Left renal cortex interstitium (tissue), 4 donors: ENCODE measurements around the gene COQ10B. TPM values are rescaled to one million over a fixed set of nuclear protein-coding genes. Genes with fewer than 3 reads are reported as not detected.
"Not testable (repeated sequence)": the region's sequence is repeated elsewhere in the genome, so short reads cannot be mapped to it uniquely, and the experiment has no call there.

Experiments used
- DNase-seq, 4 donors: peaks; one replicate each; pipeline ENCODE4 v3.0.0-alpha.2; 2013; ENCODE audit warnings: low read depth in 4 of 4, low spot score in 2 of 4, missing footprints in 1 of 4
- polyA plus RNA-seq, 4 donors: library from polyadenylated mRNA; unstranded; fragments of 120-200 nt; gene quantifications; one replicate each; pipeline ENCODE4 v1.2.1, GENCODE V29; 2013; ENCODE audit not compliant: insufficient read length in 4 of 4

COQ10B gene
- polyA plus RNA-seq, 4 donors = 12.8 to 20.3 (median 16.3) TPM

GRCh38 chr2:197450465-197450864 lies 2.9 kb upstream of the COQ10B start:
- no peak for DNase-seq

DNA sequence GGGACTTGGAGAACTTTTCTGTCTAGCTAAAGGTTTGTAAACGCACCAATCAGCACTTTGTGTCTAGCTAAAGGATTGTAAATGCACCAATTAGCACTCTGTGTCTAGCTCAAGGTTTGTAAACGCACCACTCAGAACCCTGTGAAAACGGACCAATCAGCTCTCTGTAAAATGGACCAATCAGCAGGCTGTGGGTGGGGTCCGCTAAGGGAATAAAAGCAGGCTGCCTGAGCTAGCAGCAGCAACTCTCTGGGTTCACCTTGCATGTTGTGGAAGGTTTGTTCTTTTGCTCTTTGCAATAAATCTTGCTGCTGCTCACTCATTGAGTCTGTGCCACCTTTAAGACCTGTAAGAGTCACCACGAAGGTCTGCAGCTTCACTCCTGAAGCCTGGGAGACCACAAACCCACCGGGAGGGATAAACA lies 2.4 kb upstream of the COQ10B start:
- not testable (repeated sequence) for DNase-seq

DNA sequence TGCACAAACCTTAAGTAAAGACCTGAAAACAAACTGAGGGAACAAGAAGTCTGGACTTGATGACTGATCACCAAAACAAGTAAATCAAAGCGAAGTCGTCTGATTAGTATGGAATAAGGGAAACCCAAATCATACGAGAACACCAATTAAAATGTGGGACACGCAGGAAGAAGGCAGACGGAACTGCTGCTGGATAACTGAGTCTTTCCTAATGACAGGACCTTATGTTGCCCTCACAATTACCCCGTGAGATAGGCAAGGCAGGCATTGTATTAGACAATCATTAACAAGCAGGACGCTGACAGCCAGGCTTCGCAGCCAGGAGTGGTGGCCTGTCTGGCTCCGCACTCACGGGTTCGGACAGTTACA lies 614 bp upstream of the COQ10B start:
- DNase-seq = no peak

DNA sequence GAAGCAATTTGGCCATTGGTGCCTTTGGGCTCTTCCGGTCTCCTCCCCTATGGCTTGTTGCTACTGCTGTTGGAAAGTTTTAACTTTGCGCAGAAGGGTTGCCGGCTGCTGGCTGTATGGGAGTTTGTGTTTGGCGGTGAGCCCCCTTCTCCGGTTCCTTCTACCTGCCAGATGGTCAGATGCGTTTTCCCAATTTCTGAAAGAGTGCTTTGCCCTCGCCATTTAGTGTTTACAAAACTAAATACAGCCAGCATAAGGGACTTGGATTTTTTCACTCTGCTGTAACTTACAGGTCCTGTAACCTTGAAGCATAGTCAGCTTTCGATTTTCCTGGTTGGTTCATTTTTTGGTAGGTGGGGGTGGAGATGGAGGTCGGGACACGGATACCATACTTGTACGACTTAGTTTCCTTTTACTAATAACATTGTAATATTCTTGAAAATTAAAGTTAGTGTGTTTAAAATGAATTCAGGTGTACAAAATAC lies 604 bp downstream of the COQ10B start:
- DNase-seq = peak in 2 of 4 donors; percentile 65 to 74

DNA sequence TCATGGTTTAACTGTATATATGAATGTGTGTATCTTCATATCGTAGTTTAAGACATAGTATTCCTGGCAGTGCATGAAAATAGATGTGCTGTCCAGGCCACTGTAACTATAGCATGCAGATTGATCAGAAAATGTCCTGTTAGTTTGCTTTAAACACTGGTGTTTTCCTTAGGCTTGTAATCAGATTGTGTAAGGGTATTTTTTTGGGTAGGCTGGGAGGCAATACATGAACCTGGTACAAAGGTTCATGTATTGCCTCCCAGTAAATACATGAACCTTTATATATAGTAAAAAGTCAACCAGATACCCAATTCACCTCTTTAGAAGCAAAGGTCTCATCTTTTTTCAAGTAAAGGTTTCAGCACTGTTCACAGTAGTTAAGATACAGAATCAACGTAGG lies 1.6 kb downstream of the COQ10B start:
- no peak for DNase-seq

DNA sequence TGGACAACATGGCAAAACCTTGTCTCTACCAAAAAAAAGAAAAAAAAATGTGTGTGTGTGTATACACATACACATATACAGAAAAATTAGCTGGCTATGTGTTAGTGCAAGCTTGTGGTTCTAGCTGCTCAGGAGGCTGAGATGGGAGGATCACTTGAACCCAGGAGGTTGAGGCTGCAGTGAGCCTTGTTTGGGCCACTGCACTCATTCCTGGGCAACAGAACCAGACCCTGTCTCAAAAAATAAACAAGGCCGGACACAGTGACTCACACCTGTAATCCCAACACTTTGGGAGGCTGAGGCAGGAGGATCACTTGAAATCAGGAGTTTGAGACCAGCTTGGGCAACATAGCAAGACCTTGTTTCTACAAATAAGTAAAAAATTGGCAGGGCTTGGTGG lies 2.1 kb downstream of the COQ10B start:
- no peak for DNase-seq

DNA sequence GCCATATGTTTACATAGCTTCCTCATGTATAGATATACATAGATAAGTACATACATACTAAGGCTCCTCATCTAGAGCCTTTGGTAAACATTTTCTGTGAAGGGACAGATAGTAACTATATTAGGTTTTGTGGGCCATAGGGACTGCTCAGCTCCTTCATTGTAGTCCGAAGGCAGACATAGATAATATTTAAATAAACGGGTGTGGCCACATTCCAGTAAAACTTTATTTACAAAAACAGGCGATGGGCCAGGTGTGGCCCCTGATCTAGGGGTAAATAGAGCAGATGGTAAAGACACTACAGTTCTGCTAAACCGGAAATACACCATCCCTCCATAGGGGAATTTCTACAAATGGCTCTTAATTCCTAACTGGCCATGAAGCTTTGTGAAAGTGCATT lies 7.3 kb downstream of the COQ10B start:
- DNase-seq = no peak

DNA sequence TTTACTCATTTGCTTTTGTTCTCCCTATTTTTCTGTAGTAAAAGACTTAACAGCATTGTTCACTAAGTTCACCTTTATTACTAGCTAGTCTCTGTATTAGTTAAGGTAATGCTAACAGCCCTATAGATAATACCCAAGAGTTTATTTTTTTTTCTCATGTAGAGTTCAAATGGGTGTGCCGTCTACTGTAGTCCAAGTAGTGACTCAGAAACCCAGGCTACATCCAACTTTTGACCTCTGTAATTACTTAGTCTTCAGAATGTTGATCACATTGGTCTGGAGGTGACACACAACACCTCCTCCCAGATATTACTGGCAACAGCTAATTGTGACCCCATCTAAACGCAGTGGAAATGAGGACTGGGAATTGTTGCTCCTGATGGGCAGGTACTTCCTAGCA lies 7.7 kb downstream of the COQ10B start:
- DNase-seq = no peak

- no peak for DNase-seq
Measured at GRCh38 chr2:197464175-197464574, 10.8 kb downstream of the COQ10B start.

GRCh38 chr2:197472166-197472565 lies 18.8 kb downstream of the COQ10B start:
- DNase-seq = no peak

GRCh38 chr2:197477797-197478196 lies 24.4 kb downstream of the COQ10B start:
- no peak for DNase-seq

GRCh38 chr2:197480165-197481036 lies 27.0 kb downstream of the COQ10B start:
- DNase-seq = no peak

- not testable (repeated sequence) for DNase-seq
Measured at GRCh38 chr2:197484248-197484647, 30.9 kb downstream of the COQ10B start.

GRCh38 chr2:197486175-197486574 lies 32.8 kb downstream of the COQ10B start:
- DNase-seq = no peak

- no peak for DNase-seq
Measured at GRCh38 chr2:197487385-197487784, 34.0 kb downstream of the COQ10B start.

DNA sequence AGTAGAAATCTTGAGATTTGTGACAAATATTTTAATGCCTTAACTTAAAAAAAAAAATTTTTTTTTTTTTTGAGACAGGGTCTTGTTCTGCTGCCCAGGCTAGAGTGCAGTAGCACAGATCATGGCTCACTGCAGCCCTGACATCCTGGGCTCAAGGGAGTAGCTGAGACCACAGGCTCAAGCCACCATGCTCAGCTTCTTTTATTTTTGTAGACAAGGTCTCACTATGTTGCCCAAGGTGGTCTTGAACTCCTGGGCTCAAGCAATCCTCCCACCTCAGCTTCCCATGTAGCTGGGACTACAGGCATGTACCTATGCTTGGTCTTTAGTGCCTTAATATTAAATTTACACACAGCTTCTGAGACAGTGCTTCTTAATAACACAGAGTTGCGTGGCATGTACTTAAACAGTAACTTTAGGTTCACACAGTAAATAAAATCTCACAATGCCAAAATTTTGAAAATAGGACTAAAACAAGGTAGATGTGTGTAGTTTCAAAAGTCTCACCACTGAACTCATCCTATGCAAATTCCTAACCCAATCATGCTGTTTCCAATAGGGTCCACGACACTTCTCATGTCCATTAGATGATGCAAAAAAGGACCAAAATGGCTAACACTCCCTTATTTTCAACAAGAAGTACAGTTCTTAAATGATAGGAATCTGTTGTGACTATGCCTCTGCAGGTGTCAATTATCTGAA lies 42.2 kb downstream of the COQ10B start:
- DNase-seq = no peak

GRCh38 chr2:197496695-197497094 lies 43.3 kb downstream of the COQ10B start:
- DNase-seq = no peak

DNA sequence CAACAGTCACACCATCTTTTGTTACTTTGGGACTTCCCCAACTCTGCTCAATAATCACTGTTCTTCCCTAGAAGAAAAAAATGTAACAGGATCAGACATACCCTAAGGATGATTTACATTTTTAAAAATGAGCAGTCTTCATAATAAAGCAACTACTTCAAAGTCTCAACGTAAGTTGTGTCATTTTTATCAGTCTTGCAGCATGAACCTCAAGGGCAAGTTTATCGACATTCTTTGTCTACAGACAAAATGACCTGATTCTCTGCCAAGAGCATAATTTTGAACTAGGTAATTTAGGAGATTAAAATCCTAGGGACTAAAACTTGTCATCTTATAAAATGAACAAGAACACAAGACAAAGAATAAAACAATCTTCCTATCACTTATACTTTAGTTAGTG lies 44.0 kb downstream of the COQ10B start:
- no peak for DNase-seq

- no peak for DNase-seq
Measured at GRCh38 chr2:197498235-197498936, 45.0 kb downstream of the COQ10B start.

DNA sequence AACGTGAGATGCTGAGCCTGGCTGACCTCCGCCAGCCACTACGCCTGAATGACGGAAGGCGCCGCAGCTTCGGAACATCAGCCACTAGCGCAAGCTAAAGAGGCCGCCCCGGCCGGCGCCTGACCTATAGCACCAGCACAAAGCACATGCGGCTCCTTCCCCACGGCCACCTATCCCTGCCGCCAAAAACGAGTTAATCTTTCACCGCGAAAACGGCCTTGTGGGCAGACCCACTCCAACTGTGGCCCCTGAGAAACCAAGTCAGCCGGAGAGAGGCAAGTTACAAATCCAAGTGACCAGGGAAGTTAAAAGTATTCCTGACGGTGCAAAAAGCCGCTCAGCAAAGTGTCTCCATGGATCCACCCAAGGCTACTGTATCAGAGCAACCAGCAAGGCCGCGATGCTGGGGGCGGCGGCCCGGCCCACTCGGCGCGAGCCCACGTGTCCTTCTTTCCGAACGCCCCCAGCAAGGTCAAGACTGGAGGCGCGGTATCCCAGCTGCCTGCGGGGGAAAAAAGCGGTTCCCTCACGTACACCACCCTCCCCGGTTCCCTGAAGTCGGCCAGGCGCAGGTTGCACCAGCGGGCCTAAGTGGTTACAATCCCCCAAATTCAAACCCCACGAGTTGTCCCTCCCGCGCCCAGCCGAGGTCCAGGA lies 45.7 kb downstream of the COQ10B start:
- peak; percentile 50 to 61 (median 54) for DNase-seq
